Testis (tissue), 3 donors: ENCODE results near the gene COL25A1. TPM values are rescaled to one million over a fixed set of nuclear protein-coding genes. Genes with fewer than 3 reads are reported as not detected.
"Not testable (repeated sequence)": the region's sequence is repeated elsewhere in the genome, so short reads cannot be mapped to it uniquely, and the experiment has no call there.

Experiments used
- DNase-seq: peaks from one replicate; pipeline ENCODE4 v3.0.0-alpha.2; 2019
- H3K27ac ChIP-seq, 2 donors: fragments of 200-600 bp; sonication (generic); one replicate each; pipeline ENCODE4 v1.5.1; 2019
- H3K27me3 ChIP-seq: fragments of 200-600 bp; sonication (generic); one replicate; pipeline ENCODE4 v1.5.1; 2019
- H3K36me3 ChIP-seq: fragments of 200-600 bp; sonication (generic); one replicate; pipeline ENCODE4 v1.5.1; 2017; ENCODE audit warnings: low read depth; ENCODE audit errors: missing control alignments
- H3K4me1 ChIP-seq: fragments of 200-600 bp; sonication (generic); one replicate; pipeline ENCODE4 v1.5.1; 2019
- H3K4me3 ChIP-seq, 2 donors: fragments of 200-600 bp; sonication (generic); one replicate each; pipeline ENCODE4 v1.5.1; 2017 to 2019
- H3K9me3 ChIP-seq: fragments of 200-600 bp; sonication (generic); one replicate; pipeline ENCODE4 v1.5.1; 2017
- CTCF ChIP-seq, 3 experiments: fragments of 450-650 bp in 2 of 3; fragments of 200-600 bp in 1 of 3; sonication (generic) in 1 of 3; IDR thresholded peaks; one replicate each; pipeline ENCODE4 v1.5.1; 2016 to 2019; ENCODE audit warnings: antibody characterized with exemption in 3 of 3, mild to moderate bottlenecking in 2 of 3, moderate library complexity in 1 of 3
- POLR2A ChIP-seq: fragments of 450-650 bp; IDR thresholded peaks from one replicate; pipeline ENCODE4 v1.6.1; 2017; ENCODE audit warnings: antibody characterized with exemption, mild to moderate bottlenecking, moderate library complexity
- WGBS, 2 donors: methylation state at CpG; one replicate each; pipeline ENCODE4 v1.1.5; 2018; 5-methylcytosine and 5-hydroxymethylcytosine counted together
- intact Hi-C: fragments of 100-400 bp; cut with DNase I; formaldehyde crosslinking; loops from one replicate; pipeline ENCODE4 v1.15.1; 2023; ENCODE audit warnings: low total_unique reads
- polyA plus RNA-seq: library from polyadenylated mRNA; stranded (reverse); fragments of 350-450 nt; fragmentation: Illumina TruSeq; extraction: RNeasy Lipid Tissue Mini Kit (QIAGEN cat#74804); gene quantifications from one replicate; pipeline ENCODE4 v1.2.3, GENCODE V29; 2014; ENCODE audit warnings: low read depth, low replicate concordance; ENCODE audit not compliant: insufficient read depth
- total RNA-seq, 2 donors: library from RNA; depleted of rRNA; stranded (reverse); fragments of >200 nt; gene quantifications; one replicate each; pipeline ENCODE4 v1.2.3, GENCODE V29; 2016

Gene COL25A1
- total and polyA plus RNA-seq, 3 donors from 2014 or later: 11.7 to 19.2 (median 17.2) TPM

GRCh38 chr4:108988464-108989195, 313.8 kb downstream of the COL25A1 start:
- H3K9me3 ChIP-seq: no peaks in the 10 kb centered on the region
- no peak overlapping the region for H3K27ac ChIP-seq
- H3K4me3 ChIP-seq: no peak overlapping the region
- DNase-seq: no peak
- intact Hi-C loops: no loop called here
- TF ChIP-seq POLR2A (no peak), CTCF (IDR thresholded peaks at IDR 0.05) (no peak)
- 61 to 71% methylated on average over 5 of the region's 5 CpGs for WGBS, 2 donors
- no peaks in the 10 kb centered on the region for H3K36me3 ChIP-seq
- H3K4me1 ChIP-seq: no peaks in the 10 kb centered on the region
- H3K27me3 ChIP-seq: no peaks in the 10 kb centered on the region

GRCh38 chr4:108984495-108984894, 318.0 kb downstream of the COL25A1 start:
- H3K27ac ChIP-seq, H3K4me1 ChIP-seq, intact Hi-C loops, DNase-seq, H3K36me3 ChIP-seq, H3K9me3 ChIP-seq, H3K27me3 ChIP-seq: not testable (repeated sequence)
- peak overlapping the region; percentile 34 to 40 for H3K4me3 ChIP-seq
- WGBS, 2 donors: 66 to 82% methylated on average over 19 to 29 of the region's 30 CpGs

GRCh38 chr4:108982402-108983185, 319.9 kb downstream of the COL25A1 start:
- no peaks in the 10 kb centered on the region for H3K4me1 ChIP-seq
- H3K27ac ChIP-seq: no peak overlapping the region
- 59 to 69% methylated on average over 6 of the region's 6 CpGs for WGBS, 2 donors
- intact Hi-C loops: no loop called here
- TF ChIP-seq POLR2A (no peak), CTCF (IDR thresholded peaks at IDR 0.05) (no peak)
- no peaks in the 10 kb centered on the region for H3K9me3 ChIP-seq
- no peaks in the 10 kb centered on the region for H3K36me3 ChIP-seq
- no peak for DNase-seq
- H3K4me3 ChIP-seq: no peak overlapping the region
- H3K27me3 ChIP-seq: no peaks in the 10 kb centered on the region

GRCh38 chr4:108980455-108981239, 321.8 kb downstream of the COL25A1 start:
- intact Hi-C loops: no loop called here

More at GRCh38 chr4:108980455-108981239, 321.8 kb downstream of the COL25A1 start:
- H3K36me3 ChIP-seq: no peaks in the 10 kb centered on the region
- no peaks in the 10 kb centered on the region for H3K9me3 ChIP-seq
- no peak overlapping the region for H3K27ac ChIP-seq
- TF ChIP-seq POLR2A: no peak
- TF ChIP-seq CTCF (IDR thresholded peaks at IDR 0.05): no peak
- no peak overlapping the region for H3K4me3 ChIP-seq
- no peak for DNase-seq
- H3K4me1 ChIP-seq: no peaks in the 10 kb centered on the region
- H3K27me3 ChIP-seq: no peaks in the 10 kb centered on the region
- 79 to 88% methylated on average over 10 of the region's 10 CpGs for WGBS, 2 donors
